Fibroblast of gingiva (primary cell): ENCODE results near the gene RPH3AL.
"Not testable (repeated sequence)": the region's sequence is repeated elsewhere in the genome, so short reads cannot be mapped to it uniquely, and the experiment has no call there.

Experiments
- DNase-seq: peaks from one replicate; pipeline ENCODE4 v3.0.0-alpha.2; 2011; ENCODE audit warnings: low read depth

The RPH3AL gene

DNA sequence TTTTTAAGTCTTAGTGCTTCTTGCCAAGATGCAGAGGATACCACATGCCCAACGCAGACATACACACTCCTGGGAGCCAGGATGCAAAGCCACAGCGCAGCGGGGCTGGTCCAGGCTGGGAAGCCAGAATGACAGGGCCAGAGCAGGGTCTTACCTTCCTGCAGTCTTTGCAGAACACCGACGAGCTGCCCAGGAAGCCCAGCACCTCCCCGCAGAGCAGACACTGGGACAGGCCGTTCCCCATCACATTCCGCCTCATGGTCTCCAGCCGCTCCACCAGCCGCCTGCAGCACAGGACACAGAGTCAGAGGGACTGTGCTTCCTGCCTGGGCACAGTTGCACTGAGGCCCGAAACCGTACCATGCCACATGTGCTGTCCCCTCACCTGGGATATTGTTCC lies 33.3 kb downstream of the RPH3AL start:
- DNase-seq, result no peak

DNA sequence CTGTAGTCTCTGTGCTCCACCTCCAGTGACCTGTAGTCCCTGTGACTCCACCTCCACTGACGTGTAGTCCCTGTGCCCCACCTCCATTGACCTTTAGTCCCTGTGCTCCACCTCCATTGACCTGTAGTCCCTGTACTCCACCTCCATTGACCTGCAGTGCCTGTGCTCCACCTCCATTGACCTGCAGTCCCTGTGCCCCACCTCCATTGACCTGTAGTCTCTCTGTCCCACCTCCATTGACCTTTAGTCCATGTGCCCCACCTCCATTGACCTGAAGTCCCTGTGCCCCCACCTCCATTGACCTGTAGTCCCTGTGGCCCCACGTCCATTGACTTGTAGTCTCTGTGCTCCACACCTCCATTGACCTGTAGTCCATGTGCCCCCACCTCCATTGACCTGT lies 35.5 kb downstream of the RPH3AL start:
- not testable (repeated sequence) for DNase-seq

DNA sequence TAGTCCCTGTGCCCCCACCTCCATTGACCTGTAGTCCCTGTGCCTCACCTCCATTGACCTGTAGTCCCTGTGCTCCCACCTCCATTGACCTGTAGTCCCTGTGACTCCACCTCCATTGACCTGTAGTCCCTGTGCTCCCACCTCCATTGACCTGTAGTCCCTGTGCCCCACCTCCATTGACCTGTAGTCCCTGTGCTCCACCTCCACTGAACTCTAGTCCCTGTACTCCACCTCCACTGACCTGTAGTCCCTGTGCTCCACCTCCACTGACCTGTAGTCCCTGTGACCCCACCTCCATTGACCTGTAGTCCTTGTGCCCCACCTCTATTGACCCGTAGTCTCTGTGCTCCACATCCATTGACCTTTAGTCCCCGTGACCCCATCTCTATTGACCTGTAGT lies 37.2 kb downstream of the RPH3AL start:
- DNase-seq, result peak; percentile 9

DNA sequence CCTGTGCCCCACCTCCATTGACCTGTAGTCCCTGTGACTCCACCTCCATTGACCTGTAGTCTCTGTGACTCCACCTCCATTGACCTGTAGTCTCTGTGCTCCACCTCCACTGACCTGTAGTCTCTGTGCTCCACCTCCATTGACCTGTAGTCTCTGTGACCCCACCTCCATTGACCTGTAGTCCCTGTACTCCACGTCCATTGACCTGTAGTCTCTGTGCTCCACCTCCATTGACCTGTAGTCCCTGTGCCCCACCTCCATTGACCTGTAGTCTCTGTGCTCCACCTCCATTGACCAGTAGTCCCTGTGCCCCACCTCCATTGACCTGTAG lies 38.0 kb downstream of the RPH3AL start:
- not testable (repeated sequence) for DNase-seq

DNA sequence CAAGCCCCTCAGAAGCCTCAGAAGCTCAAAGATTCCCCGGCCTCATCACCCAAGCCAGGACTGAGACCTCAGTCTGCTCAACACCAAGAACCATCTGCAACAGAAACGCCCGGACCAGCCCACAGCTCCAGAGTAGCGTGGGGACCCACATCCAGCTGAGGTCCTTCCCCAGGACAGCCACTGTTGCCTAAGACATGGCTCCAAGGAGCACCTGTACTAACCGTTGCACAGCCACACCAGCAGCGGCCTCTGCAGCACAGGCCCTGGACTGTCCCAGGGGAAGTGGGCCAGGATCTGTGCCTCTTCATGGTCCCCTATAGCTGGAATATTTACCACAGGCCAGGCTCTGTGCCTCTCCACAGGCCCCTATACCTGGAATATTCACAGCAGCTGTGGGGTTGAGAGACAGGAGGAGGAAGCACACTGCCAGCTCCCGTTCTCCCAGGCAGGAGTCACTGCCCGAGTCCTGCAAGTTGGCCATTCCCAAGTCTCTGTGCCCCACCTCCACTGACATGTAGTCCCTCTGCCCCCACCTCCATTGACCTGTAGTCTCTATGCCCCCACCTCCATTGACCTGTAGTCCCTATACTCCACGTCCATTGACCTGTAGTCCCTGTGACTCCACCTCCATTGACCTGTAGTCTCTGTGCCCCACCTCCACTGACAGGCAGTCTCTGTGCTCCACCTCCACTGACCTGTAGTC lies 38.5 kb downstream of the RPH3AL start:
- DNase-seq, result no peak

DNA sequence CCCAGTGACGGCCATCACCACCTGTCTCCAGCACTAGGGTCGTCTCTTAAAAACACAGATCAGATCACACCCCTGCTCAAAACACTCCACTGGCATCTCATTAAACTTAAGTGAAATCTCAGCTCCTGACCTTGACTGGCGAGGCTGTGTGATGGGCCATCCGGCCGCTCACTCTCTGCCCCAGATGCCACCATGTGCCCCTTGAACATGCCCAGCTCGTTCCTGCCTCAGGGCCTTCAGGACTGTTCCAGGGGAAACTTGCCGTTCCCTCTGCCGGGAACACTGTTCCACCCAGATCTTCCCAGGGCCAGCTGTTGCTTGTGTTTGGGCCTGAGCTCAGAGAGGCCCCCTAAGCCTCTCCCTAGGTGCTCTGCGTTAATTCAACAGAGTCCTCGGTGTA lies 39.4 kb downstream of the RPH3AL start:
- no peak for DNase-seq

DNA sequence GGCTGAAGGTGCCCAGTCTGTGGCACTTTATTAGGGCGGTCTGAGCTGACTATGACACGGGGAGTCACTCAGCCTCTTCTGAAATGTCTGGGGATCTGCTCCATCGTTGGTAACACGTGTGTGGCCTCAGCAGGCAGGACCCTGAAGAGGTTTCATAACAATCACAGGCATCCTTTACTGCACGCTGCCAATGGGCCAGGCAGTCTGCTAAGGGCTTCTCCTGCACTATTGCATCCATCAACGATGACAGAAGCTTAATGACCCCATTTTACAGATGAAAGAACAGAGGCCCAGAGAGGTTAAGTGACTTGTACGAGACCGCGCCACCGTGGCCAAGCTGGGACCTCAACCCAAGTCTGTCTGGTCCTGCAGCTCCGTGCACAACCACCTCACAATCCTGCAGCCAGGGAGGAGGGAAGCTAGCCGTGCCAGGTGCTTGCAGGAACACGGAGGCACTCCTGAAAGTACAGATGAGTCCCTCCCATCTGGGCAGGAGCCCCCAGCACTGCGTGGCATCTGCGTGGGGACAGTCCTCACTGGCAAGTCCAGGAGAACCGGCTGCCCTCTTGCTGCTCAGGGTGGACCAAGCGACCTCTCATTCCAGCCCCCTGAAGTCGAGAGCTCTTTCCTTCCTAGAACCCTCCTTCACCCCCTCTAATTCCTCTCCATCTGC lies 40.0 kb downstream of the RPH3AL start:
- no peak for DNase-seq

DNA sequence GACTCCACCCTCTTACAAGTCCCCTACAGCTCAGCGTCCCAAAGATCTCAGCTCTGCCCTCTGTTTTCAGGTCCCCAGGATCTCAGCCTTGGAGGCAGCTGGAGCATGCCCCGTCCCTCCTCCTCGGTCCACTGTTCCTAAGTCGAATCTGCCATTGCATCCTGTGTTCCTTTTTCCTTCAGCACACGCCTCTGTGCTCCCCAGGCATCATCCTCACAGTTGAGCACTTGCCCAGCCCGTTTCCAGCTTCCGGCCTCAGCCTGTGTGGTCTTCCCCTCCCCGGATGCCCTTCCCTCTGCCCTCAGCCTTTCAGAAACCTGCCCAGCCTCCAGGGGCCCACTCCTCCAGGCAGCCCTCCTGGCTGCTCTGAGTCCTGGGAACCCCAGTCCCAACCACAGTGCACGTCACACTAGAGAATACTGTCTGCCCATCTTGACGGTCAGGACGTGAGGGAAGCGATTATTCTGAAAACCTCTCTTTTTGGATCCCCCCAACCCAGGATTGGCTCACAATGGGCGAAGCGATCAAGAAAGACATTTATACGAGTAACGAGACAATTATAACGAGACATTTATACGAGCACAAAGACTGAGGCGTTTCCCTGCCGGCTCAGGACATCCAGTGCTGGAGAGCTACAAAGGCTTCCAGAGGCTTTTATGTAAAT lies 41.4 kb downstream of the RPH3AL start:
- DNase-seq, result no peak

DNA sequence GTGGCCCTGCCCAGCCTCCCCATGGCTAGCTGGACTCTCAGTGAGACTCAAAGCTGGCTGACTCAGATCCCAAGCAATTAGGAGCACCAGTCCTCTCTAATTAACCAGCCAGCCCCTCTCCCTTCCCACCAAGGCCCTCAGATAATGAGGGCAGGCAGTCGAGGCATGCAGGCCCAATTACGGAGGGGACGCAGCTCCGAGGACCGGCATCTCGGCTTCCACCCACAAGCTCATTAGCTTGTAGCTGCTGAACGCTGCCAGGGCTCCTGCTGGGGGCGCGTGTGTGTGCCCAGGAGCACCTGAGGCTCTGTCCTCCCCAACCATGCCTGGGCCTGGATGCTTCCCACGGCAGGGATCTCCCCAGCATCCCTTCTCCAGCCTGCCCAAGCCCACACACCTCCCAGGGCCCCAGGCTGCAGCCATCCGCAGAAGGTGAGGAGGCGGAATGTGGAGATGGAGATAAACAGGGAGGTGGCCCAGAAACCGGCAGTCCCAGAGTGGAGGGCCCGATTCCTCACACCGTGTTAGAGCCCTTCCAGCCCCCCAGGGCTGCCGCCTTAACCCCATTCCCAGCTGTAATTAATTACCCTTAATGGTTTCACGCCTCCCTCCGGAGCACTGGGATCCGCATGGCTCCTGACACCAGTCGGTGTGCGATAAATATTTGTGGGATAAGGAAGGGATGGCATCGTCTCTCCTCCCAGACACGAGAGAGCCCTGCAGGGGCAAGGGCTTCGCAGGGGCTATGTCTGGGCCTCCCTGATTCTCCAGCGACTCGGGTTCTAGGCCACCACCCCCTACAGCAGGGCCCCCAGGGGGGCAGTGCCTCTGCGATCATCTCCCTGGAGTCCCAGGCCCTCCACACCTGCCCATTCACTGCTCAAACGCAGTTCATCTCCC lies 42.2 kb downstream of the RPH3AL start:
- DNase-seq, result no peak

DNA sequence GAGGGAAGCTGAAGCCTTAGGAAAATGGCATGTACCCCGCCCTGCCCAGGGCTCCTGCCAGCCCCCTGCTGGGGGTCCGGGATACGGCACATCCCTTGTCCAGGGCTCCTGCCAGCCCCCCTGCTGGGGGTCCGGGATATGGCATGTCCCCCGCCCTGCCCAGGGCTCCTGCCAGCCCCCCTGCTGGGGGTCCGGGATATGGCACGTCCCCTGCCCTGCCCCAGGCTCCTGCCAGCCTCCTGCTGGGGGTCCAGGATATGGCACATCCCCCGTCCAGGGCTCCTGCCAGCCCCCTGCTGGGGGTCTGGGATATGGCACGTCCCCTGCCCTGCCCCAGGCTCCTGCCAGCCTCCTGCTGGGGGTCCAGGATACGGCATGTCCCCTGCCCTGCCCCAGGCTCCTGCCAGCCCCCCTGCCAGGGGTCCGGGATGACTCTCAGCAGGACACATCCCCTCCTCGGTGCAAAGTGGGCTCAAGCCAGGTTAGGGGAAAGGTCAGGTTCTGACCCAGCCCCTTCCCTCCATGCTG lies 43.2 kb downstream of the RPH3AL start:
- DNase-seq, result no peak

DNA sequence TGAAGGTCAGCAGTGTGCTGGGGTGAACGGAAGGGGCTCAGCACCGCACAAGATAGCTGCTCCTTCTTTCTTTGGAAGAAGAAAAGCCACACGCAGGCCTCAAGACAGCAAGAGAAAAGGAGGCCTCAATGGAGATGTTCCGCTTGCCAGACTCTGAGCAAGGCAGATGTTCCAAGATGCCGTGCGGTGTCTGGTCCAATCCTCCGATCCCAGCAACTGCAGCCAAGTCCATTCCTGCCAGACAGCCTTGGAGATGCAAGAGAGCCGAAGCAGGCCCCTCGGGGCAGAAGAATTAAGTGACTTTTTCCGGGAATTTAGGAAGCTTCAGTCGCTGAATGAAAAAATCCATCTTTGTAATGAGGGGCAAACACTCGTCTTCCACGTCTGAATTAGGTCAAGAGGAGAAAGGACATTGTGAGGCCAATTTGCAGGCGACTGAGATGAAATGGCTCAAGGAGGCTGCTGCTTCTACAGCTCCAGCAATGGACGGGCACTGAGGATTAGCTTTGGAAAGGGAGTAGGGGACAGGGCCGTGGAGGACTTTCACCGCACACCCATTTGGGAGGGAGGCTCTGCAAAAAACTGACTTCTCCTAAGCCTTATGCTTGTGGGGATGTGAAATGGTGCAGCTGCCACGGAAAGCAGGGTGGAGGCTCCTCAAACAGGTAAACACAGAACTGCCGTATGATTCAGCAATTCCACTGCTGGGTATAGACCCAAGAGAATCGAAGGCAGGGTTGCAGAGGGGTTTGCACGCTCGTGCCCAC lies 44.7 kb downstream of the RPH3AL start:
- no peak for DNase-seq

DNA sequence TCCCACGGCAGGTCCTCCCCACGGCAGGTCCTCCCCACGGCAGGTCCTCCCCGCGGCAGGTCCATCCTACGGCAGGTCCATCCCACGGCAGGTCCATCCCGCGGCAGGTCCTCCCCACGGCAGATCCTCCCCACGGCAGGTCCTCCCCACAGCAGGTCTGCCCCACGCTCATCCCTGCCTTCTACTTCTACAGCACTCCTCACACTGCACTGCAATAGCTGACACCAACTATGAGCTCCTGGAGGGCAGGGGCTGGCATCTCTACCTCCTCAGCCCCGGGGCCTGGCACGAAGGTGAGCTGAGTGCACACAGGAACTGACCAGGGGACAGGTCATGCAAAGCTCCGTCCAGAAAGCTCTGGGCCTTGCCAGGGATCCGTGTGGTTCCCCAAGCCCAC lies 45.3 kb downstream of the RPH3AL start:
- DNase-seq, result no peak

DNA sequence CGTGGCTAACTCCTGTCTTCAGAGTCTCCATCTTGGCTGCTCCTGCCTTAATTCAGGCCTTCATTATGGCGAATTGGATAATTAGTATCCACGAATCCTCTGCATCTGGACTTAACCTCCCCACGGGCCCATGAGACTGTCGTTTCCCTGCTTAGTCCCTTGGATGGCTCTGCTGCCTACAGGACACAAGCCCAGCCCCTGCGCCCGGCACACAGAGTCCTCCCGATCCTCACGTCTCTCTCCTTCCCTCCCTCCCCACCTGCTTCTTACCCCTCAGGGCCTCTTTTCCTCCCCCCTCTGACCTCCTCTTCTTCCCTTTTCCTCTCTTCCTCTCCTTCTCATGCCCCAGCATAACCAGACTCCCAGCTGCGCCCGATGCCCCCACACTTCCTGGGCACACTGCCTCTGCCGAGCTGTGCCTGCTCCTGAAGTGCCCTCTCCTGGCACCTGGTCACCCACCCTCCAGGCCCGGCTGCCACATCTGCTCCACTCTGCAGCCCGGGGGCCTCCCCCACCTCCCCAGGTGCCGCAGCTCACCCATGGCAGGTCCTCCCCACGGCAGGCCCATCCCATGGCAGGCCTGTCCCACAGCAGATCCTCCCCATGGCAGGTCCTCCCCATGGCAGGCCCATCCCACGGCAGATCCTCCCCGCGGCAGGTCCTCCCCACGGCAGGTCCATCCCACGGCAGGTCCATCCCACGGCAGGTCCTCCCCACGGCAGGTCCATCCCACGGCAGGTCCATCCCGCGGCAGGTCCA lies 45.9 kb downstream of the RPH3AL start:
- no peak for DNase-seq

DNA sequence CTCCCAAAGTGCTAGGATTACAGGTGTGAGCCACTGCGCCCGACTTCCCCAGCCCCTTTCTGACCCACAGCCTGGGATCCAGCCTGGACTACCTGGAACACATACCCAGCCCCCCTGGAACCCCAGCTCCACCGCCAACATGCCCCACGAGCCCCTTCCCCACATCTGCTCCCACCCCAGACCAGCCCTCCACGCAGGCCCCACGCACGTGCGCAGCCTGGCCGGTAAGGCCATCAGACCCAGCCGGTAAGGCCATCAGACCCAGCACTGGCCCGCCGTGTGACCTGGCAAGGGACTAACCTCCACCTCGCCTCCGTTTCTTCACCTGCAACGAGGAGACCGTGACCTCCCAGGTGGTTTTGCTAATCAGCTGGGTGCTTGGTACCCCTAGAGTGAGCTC lies 46.5 kb downstream of the RPH3AL start:
- no peak for DNase-seq

DNA sequence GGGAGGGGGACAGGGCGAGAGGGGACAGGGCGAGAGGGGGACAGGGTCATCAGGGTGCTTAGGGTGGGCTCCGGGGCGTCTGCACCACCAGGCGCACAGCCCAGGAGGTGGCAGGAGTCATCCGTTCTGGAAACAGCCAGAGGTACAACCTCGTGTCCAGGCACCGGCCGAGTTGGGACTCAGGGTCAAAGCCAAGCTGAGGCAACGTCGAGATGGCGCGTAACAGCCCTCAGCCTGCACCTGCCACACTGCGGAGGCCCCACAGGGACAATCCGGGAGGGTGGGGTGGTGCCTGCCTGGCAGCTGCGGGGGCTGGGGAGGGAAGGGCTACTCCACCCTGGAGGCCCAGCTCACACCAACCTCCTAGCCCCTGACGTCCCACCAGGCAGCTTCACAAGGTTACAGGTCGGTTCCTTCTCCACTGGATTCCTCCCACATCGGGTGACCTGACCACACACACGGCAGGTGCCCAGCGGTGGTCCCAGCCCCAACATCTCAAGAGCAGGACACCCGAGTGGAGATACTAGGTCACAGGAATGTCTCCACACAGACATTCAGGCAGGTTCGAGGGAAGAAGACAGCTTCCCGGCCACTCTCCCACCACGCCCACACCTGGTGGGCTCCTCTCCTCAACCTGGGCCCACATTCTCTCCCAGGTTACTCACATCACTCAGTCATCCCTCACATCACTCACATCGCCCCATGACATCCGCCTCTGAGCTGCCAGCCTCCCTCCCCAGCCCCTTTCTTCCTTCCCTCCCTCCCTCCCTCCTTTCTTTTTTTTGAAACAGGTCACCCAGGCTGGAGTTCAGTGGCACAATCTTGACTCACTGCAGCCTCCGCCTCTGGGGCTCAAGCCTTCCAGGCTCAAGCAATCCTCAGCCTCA lies 47.3 kb downstream of the RPH3AL start:
- DNase-seq, result no peak

DNA sequence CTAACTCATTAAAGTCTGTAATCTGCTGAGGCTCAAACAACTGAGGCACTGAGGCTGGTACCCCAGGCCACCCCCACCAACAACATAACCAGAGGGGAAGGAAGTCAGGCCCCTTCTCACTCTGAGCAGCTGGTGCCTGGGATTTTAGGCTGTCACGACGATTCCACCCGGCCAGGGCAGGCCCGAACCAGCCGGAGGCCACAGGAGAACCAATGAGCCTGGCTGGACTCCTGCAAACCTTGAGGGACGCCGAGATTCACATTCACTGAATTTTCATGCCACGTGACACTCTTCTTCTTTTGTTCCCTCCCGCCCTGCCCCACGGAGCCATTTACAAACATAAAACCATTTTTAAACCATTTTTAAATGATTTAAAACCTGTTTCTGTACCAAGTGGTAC lies 48.1 kb downstream of the RPH3AL start:
- DNase-seq, result no peak

DNA sequence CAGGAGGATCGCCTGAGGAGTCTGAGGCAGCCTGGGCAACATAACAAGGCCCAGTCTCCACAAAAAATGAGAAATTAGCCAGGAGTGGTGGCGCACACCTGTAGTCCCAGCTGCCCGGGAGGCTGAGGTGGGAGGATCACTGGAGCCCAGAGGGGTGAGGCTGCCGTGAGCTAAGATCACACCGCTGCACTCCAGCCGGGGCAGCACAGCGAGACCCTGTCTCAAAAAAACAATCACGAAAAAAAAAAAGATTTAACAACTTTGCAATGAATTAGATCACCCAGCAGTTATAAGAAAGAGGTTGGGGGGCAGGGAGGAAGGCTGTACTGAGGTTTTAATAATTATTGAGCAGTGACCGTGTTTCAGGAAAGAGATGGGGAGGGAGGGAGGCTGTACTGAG lies 49.4 kb downstream of the RPH3AL start:
- DNase-seq, result no peak

DNA sequence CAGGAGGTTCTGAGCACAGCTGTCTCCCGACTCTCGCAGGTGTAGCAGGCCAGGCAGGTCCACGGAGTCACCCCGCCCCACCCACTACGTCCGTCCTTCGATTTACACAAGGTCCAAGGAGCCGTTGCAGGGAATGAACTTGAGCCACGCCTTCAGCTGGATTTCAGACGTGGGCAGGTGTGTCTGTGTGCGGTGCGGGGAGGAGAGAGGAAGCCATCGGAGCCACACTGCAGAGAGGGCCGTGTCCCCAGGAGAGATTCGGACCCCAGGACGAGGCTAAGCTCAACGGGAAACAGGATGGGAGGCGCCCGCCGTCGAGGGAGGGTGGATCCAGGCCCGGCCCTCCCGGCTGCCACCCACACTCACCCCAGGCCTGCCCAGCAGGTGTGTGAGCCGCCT lies 50.3 kb downstream of the RPH3AL start:
- no peak for DNase-seq

DNA sequence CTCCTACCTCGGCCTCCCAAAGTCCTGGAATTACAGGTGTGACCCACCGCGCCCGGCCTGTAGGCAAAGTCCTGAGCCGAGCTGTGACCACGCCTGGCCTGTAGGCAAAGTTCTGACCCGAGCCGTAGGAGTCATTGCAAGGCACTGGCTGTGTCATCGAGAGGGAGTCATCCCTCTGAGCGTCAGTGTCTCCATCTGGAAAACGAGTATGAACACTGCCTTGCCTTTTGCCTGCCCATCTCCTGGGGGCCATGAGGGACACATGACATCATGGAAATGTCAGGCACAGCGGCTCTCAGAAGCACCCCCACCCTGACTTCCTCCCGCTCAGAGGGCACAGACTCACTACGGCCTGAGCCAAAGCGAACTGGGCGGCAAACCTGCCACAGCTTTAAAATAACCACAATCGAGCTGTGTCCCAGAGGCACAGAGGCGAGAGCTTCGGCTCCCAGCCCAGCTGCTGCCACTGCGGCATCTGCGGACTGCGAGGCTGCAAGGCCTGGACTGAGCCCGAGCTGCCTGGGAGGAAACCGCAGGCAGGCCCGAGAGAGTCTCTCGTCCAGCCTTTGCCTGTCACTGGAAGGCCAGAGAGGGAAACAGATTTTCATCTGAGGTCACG lies 50.8 kb downstream of the RPH3AL start:
- DNase-seq, result no peak
